HCT116 (cell line): ENCODE measurements around the gene KISS1R. TPM values are rescaled to one million over a fixed set of nuclear protein-coding genes. Genes with fewer than 3 reads are reported as not detected.

Experiments used
- ATAC-seq: fragments of 200-7000 bp; cut with Tn5 transposase; 2 replicates; pipeline ENCODE4 v1.9.1; 2020; ENCODE audit warnings: mild to moderate bottlenecking, moderate library complexity
- BruUV-seq: library from RNA; stranded (reverse); fragments of 400-500 nt; replicated peaks from 2 replicates; lab custom pipeline; 2021; lab: Mats Ljungman, UMichigan
- CTCF ChIA-PET: fragments of 300-600 bp; sonication (Branson Sonifier 250); formaldehyde crosslinking; loops from one replicate; lab custom pipeline; 2021; ENCODE audit warnings: antibody characterized with exemption; lab: Charles Lee
- POLR2A ChIA-PET: fragments of 300-600, 350-600 bp; sonication (Branson Sonifier 250); formaldehyde crosslinking; loops from one replicate; lab custom pipeline; 2021; ENCODE audit warnings: antibody characterized with exemption; lab: Charles Lee
- RAD21 ChIA-PET, 2 experiments: fragments of 300-600 bp; sonication (Branson Sonifier 250); formaldehyde crosslinking; loops; one replicate each; lab custom pipeline; 2023; ENCODE audit warnings: low total read pairs in 2 of 2; ENCODE audit not compliant: uncharacterized antibody in 2 of 2, unreplicated experiment in 2 of 2, low non-redundant PET in 1 of 2; lab: Charles Lee
- DNase-seq: peaks from one replicate; pipeline ENCODE4 v3.0.0-alpha.2; 2010; ENCODE audit warnings: low read depth, low spot score
- H2AFZ ChIP-seq: fragments of 200-600 bp; shearing (Covaris generic), sonication (generic); 2 replicates; pipeline ENCODE4 v1.6.1; 2017; ENCODE audit warnings: low read depth, mixed run types, mixed read lengths, antibody characterized with exemption, low read length; ENCODE audit not compliant: poor library complexity, severe bottlenecking
- H3K27ac ChIP-seq: 2 replicates; pipeline ENCODE4 v1.5.1; 2012; ENCODE audit warnings: low read depth, low read length
- H3K27me3 ChIP-seq: fragments of 200-600 bp; sonication (generic); 2 replicates; pipeline ENCODE4 v1.6.1; 2016; ENCODE audit warnings: mixed run types, low read length, mixed read lengths; ENCODE audit not compliant: insufficient read depth
- H3K36me3 ChIP-seq, 2 experiments: fragments of 200-500 bp in 1 of 2; fragments of 200-600 bp in 1 of 2; sonication (Bioruptor generic) in 1 of 2; sonication (generic) in 1 of 2; 2 replicates each; pipeline versions ENCODE4 v1.5.1 to v1.6.1; 2014 to 2016; ENCODE audit warnings: low read length in 2 of 2, inconsistent platforms in 1 of 2, mixed read lengths in 1 of 2, mixed run types in 1 of 2; ENCODE audit not compliant: insufficient read depth in 2 of 2, control insufficient read depth in 1 of 2
- H3K4me1 ChIP-seq, 2 experiments: fragments of 200-600 bp in 1 of 2; sonication (generic) in 1 of 2; 2 replicates each; pipeline versions ENCODE4 v1.5.1 to v1.6.1; 2012 to 2017; ENCODE audit warnings: low read length in 2 of 2, inconsistent platforms in 1 of 2, mild to moderate bottlenecking in 1 of 2, mixed read lengths in 1 of 2, mixed run types in 1 of 2, moderate library complexity in 1 of 2; ENCODE audit not compliant: insufficient read depth in 2 of 2, control insufficient read depth in 1 of 2
- H3K4me2 ChIP-seq: fragments of 200-600 bp; sonication (generic); 2 replicates; pipeline ENCODE4 v1.6.1; 2017; ENCODE audit warnings: mixed run types, low read length, mixed read lengths
- H3K4me3 ChIP-seq, 2 experiments: fragments of 200-600 bp in 1 of 2; sonication (generic) in 1 of 2; replicated peaks in 1 of 2; 2 replicates each; pipeline ENCODE4 v1.5.1; 2011 to 2016; ENCODE audit warnings: low read length in 2 of 2, control low read depth in 1 of 2, low read depth in 1 of 2, mild to moderate bottlenecking in 1 of 2, mixed read lengths in 1 of 2, mixed run types in 1 of 2
- H3K79me2 ChIP-seq: fragments of 200-600 bp; sonication (generic); 2 replicates; pipeline ENCODE4 v1.6.1; 2017; ENCODE audit warnings: mild to moderate bottlenecking, mixed run types, low read length, moderate library complexity, mixed read lengths; ENCODE audit not compliant: insufficient read depth
- H3K9ac ChIP-seq: fragments of 200-600 bp; sonication (generic); 2 replicates; pipeline ENCODE4 v1.6.1; 2016; ENCODE audit warnings: low read length, mixed read lengths
- H3K9me2 ChIP-seq: fragments of 200-600 bp; sonication (generic), shearing (Covaris generic); 2 replicates; pipeline ENCODE4 v1.6.1; 2017; ENCODE audit warnings: mixed run types, mild to moderate bottlenecking, moderate library complexity; ENCODE audit not compliant: insufficient read depth
- H3K9me3 ChIP-seq, 2 experiments: fragments of 200-500 bp in 1 of 2; fragments of 200-600 bp in 1 of 2; sonication (Bioruptor generic) in 1 of 2; sonication (generic) in 1 of 2; 2 replicates each; pipeline ENCODE4 v1.6.1; 2014 to 2017; ENCODE audit warnings: low read length in 2 of 2, mixed read lengths in 2 of 2, inconsistent platforms in 1 of 2, low read depth in 1 of 2, mild to moderate bottlenecking in 1 of 2, mixed run types in 1 of 2, moderate library complexity in 1 of 2; ENCODE audit not compliant: control insufficient read depth in 1 of 2, insufficient read depth in 1 of 2
- H4K20me1 ChIP-seq: fragments of 200-600 bp; sonication (generic), shearing (Covaris generic); 2 replicates; pipeline ENCODE4 v1.6.1; 2017; ENCODE audit warnings: mixed run types, mild to moderate bottlenecking, moderate library complexity; ENCODE audit not compliant: insufficient read depth
- EGR1 ChIP-seq: IDR thresholded peaks from 2 replicates; pipeline ENCODE4 v1.6.1; 2012; ENCODE audit warnings: low read depth
- EZH2 ChIP-seq: fragments of 200-600 bp; sonication (generic); IDR thresholded peaks from 2 replicates; pipeline ENCODE4 v1.6.1; 2017; ENCODE audit warnings: antibody characterized with exemption, mixed run types
- RAD21 ChIP-seq: IDR thresholded peaks from 2 replicates; pipeline ENCODE4 v1.6.1; 2012; ENCODE audit warnings: low read depth, mild to moderate bottlenecking
- SRF ChIP-seq: IDR thresholded peaks from 2 replicates; pipeline ENCODE4 v1.6.1; 2012; ENCODE audit warnings: low read depth
- TCF7L2 ChIP-seq: IDR thresholded peaks from 2 replicates; pipeline ENCODE4 v1.7.0; 2011; ENCODE audit warnings: borderline replicate concordance, inconsistent platforms; ENCODE audit not compliant: insufficient read depth, insufficient read length; ENCODE audit errors: extremely low read depth
- ZNF274 ChIP-seq: fragments of 200-500 bp; sonication (Bioruptor generic); IDR thresholded peaks from 2 replicates; pipeline ENCODE4 v1.6.1; 2014; ENCODE audit warnings: mild to moderate bottlenecking, low read depth, low read length, inconsistent platforms
- intact Hi-C: fragments of 100-400 bp; cut with micrococcal nuclease; formaldehyde crosslinking; loops from 2 replicates; pipeline ENCODE4 v1.10.0; 2022
- total RNA-seq: library from RNA; stranded (reverse); gene quantifications from one replicate; pipeline ENCODE4 v1.2.1, GENCODE V29; 2021; ENCODE audit not compliant: unreplicated experiment
- TF ChIP-seq, protein P1 (sequence below): IDR thresholded peaks from 2 replicates; pipeline ENCODE4 v1.6.1; 2012; ENCODE audit warnings: low read depth
- TF ChIP-seq, protein P2 (sequence below): IDR thresholded peaks from 2 replicates; pipeline ENCODE4 v1.6.1; 2011; ENCODE audit warnings: mild to moderate bottlenecking, low read length, moderate library complexity; ENCODE audit not compliant: insufficient replicate concordance; ENCODE audit errors: extremely low read depth

The KISS1R gene
- total RNA-seq, 1 experiment from 2014 or later, result 5.9 TPM

DNA sequence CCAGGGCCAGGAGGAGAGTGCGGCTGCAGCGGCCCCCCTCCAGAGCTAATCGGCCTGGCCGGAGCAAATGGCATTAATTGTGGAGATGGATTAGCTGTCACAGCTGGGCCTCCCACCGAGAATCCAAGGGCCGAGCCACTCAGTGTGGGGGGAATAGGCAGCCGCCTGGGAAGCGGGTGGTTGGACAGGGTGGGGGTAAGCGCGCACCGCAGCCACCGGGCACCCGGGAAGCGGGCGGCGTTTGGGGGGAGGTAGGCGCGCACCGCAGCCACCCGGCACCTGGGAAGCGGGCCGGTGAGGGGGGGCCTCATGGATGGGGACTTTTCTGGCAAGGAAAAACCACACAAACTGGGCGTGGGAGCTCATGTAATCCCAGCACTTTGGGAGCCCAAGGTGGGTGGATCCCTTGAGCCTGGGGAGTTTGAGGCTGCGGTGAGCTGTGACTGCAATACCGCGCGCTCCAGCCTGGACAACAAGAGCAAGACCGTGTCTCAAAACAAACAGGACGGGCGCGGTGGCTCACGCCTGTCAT is 13.8 kb upstream of the KISS1R start (continued):
- TF ChIP-seq, protein P1, sequence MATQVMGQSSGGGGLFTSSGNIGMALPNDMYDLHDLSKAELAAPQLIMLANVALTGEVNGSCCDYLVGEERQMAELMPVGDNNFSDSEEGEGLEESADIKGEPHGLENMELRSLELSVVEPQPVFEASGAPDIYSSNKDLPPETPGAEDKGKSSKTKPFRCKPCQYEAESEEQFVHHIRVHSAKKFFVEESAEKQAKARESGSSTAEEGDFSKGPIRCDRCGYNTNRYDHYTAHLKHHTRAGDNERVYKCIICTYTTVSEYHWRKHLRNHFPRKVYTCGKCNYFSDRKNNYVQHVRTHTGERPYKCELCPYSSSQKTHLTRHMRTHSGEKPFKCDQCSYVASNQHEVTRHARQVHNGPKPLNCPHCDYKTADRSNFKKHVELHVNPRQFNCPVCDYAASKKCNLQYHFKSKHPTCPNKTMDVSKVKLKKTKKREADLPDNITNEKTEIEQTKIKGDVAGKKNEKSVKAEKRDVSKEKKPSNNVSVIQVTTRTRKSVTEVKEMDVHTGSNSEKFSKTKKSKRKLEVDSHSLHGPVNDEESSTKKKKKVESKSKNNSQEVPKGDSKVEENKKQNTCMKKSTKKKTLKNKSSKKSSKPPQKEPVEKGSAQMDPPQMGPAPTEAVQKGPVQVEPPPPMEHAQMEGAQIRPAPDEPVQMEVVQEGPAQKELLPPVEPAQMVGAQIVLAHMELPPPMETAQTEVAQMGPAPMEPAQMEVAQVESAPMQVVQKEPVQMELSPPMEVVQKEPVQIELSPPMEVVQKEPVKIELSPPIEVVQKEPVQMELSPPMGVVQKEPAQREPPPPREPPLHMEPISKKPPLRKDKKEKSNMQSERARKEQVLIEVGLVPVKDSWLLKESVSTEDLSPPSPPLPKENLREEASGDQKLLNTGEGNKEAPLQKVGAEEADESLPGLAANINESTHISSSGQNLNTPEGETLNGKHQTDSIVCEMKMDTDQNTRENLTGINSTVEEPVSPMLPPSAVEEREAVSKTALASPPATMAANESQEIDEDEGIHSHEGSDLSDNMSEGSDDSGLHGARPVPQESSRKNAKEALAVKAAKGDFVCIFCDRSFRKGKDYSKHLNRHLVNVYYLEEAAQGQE, result no peak
- TF ChIP-seq RAD21 (no peak), EGR1 (no peak), TCF7L2 (no peak), EZH2 (no peak)
- TF ChIP-seq, protein P2, sequence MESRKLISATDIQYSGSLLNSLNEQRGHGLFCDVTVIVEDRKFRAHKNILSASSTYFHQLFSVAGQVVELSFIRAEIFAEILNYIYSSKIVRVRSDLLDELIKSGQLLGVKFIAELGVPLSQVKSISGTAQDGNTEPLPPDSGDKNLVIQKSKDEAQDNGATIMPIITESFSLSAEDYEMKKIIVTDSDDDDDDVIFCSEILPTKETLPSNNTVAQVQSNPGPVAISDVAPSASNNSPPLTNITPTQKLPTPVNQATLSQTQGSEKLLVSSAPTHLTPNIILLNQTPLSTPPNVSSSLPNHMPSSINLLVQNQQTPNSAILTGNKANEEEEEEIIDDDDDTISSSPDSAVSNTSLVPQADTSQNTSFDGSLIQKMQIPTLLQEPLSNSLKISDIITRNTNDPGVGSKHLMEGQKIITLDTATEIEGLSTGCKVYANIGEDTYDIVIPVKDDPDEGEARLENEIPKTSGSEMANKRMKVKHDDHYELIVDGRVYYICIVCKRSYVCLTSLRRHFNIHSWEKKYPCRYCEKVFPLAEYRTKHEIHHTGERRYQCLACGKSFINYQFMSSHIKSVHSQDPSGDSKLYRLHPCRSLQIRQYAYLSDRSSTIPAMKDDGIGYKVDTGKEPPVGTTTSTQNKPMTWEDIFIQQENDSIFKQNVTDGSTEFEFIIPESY, result no peak

DNA sequence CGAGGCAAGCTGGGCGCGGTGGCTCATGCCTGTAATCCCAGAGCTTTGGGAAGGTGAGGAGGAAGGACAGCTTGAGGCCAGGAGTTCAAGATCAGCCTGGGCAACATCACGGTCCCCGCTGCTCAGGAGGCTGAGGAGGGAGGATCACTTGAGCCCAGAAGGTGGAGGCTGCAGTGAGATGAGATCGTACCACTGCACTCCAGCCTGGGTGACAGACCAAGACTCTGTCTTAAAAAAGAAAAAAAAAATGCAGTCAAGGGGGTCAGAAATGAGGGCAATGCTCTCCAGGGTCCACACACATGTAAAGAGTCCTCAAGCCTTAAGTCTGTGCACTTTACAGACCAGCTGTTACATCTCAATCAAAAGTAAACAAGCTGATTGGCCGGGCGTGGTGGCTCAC is 12.6 kb upstream of the KISS1R start:
- no TSS peak for BruUV-seq
- POLR2A ChIA-PET, result no interaction called here

More for the DNA sequence above, 12.6 kb upstream of the KISS1R start:
- Histone ChIP-seq H3K79me2 (peaks cover 53% of the 10 kb centered on the region), H3K36me3 (peaks cover 0 to under 1% of the 10 kb centered on the region in 2 experiments; a peak in 2 of 4 replicates), H4K20me1 (peaks cover 4% of the 10 kb centered on the region; the same call in 1 of the 2 replicates), H3K9me3 (no peaks in the 10 kb centered on the region), H3K27ac (no peak overlapping the region), H3K4me1 (peaks cover 15 to 32% of the 10 kb centered on the region in 2 experiments), H3K9me2 (no peaks in the 10 kb centered on the region), H3K27me3 (no peaks in the 10 kb centered on the region), H3K4me3 (no peak overlapping the region), H2AFZ (no peak overlapping the region), H3K9ac (no peak overlapping the region), H3K4me2 (no peak overlapping the region)
- TF ChIP-seq SRF (no peak), ZNF274 (no peak)
- TF ChIP-seq, protein P2, result no peak
- intact Hi-C loops, result no loop called here
- ChIA-PET RAD21 (no interaction called here), CTCF (interaction anchor here (1.3 kb wide), 1 partner anchor 394 kb away, joined by 3 read pairs; no protein-coding TSS in a partner anchor)
- ATAC-seq, result no peak
- DNase-seq, result no peak
